PFSK-1 (cell line): ENCODE results near the gene BRME1.

Source experiments
- FOXP2 ChIP-seq: optimal IDR thresholded peaks from 2 replicates; pipeline ENCODE3; 2011; ENCODE audit warnings: borderline replicate concordance, control low read depth, inconsistent platforms; ENCODE audit not compliant: insufficient read depth; ENCODE audit errors: extremely low read length, extremely low read depth
- POLR2AphosphoS5 ChIP-seq: IDR thresholded peaks from 2 replicates; pipeline ENCODE4 v1.6.1; 2012; ENCODE audit warnings: low read depth, mild to moderate bottlenecking, control low read depth, low read length, moderate library complexity
- SIN3A ChIP-seq: IDR thresholded peaks from 2 replicates; pipeline ENCODE4 v1.6.1; 2012; ENCODE audit warnings: mild to moderate bottlenecking, low read length, moderate library complexity, borderline replicate concordance; ENCODE audit not compliant: insufficient read depth
- TAF1 ChIP-seq: IDR thresholded peaks from 2 replicates; pipeline ENCODE4 v1.6.1; 2012; ENCODE audit warnings: low read length, control low read depth, borderline replicate concordance; ENCODE audit not compliant: insufficient read depth
- TF ChIP-seq, protein P1 (sequence below), 2 experiments: IDR thresholded peaks; 2 replicates each; pipeline versions ENCODE4 v1.6.1 to v1.8.0; 2011 to 2012; ENCODE audit warnings: low read depth in 2 of 2, low read length in 2 of 2, control low read depth in 1 of 2, inconsistent platforms in 1 of 2, mild to moderate bottlenecking in 1 of 2, moderate library complexity in 1 of 2; ENCODE audit not compliant: insufficient read depth in 1 of 2

BRME1 gene

DNA sequence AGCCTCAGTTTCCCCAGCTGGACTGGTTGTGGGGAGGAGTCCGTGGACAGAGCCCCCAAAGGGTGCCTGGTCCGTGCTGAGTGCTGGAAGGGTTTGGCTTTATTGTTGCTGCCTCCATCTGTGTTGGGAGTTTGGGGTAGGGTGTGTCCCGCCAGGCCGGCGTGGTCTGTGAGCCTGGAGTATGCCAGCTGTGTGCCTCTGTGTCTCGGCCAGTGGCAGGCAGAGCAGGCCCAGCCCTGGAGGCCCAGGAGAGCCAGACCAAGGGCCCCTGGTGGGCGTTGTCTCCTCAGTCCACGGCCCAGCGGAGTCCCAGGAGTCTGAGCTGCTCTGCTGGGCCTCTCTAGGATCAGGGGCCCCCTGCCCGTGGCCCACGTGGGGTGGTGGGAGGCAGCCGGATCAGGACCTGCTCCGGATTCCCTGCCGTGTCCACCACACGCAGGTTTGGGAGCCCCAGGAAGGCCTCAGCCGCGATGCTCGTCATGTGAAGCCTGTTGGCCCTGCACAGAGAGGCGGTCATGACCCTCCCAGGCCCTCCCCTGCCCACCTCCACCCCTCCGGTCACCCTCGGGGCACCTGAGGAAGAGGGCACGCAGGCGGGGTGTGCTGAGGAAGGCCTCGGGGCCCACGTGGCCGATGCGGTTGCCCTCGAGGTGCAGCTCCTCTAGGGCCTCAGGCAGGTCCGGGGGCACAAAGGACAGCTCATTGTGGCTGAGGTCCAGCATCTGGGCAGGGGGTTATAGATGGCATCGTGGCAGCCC is 25.7 kb upstream of the BRME1 start:
- TF ChIP-seq, protein P1, sequence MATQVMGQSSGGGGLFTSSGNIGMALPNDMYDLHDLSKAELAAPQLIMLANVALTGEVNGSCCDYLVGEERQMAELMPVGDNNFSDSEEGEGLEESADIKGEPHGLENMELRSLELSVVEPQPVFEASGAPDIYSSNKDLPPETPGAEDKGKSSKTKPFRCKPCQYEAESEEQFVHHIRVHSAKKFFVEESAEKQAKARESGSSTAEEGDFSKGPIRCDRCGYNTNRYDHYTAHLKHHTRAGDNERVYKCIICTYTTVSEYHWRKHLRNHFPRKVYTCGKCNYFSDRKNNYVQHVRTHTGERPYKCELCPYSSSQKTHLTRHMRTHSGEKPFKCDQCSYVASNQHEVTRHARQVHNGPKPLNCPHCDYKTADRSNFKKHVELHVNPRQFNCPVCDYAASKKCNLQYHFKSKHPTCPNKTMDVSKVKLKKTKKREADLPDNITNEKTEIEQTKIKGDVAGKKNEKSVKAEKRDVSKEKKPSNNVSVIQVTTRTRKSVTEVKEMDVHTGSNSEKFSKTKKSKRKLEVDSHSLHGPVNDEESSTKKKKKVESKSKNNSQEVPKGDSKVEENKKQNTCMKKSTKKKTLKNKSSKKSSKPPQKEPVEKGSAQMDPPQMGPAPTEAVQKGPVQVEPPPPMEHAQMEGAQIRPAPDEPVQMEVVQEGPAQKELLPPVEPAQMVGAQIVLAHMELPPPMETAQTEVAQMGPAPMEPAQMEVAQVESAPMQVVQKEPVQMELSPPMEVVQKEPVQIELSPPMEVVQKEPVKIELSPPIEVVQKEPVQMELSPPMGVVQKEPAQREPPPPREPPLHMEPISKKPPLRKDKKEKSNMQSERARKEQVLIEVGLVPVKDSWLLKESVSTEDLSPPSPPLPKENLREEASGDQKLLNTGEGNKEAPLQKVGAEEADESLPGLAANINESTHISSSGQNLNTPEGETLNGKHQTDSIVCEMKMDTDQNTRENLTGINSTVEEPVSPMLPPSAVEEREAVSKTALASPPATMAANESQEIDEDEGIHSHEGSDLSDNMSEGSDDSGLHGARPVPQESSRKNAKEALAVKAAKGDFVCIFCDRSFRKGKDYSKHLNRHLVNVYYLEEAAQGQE (IDR thresholded peaks at IDR 0.05; ENCODE audit: insufficient read depth in 1 of 2, low read depth in 2 of 2, low read length in 2 of 2): no peak
- TF ChIP-seq SIN3A (no peak), POLR2AphosphoS5 (no peak), FOXP2 (no peak), TAF1 (no peak)

DNA sequence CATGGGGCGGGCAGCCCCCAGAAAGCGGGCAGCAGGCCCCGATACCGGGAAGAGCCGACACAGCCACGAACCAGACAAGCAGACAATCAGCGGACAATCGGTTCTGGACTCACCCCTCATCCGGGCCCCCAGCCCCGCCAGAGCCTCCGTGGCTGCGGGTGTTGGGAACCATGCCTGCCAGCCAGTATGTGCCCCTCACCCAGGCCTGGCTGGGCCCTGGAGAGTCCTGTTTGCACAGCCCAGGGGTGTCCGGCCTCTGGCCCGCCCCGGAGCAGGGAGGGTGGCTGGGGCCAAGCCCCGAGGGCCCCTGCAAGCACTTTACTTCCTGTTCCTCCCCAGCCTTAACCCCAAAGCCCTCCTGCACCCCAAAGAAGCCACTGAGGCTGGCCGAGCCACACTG is 24.5 kb upstream of the BRME1 start:
- TF ChIP-seq, protein P1 (IDR thresholded peaks at IDR 0.05; ENCODE audit: insufficient read depth in 1 of 2, low read depth in 2 of 2, low read length in 2 of 2): no peak
- TF ChIP-seq TAF1 (no peak), FOXP2 (no peak), POLR2AphosphoS5 (no peak), SIN3A (no peak)

DNA sequence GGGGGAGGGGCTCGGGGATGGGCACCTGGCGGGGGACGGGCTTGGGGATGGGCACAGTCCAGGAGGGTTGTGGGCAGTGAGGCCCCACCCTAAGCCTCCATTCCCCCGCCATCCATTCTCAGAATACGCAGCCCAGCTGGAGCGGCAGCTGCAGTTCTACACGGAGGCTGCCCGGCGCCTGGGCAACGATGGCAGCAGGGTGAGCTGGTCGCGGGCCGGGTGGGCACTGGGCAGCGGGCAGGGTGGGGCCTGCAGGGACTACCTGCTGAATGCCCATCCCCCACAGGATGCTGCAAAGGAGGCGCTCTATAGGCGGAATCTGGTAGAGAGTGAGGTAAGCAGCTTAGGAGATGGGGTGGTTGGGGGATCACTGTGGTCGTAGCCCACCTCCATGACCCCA is 24.0 kb upstream of the BRME1 start:
- TF ChIP-seq FOXP2 (no peak), SIN3A (no peak), TAF1 (no peak), POLR2AphosphoS5 (no peak)
- TF ChIP-seq, protein P1 (IDR thresholded peaks at IDR 0.05; ENCODE audit: insufficient read depth in 1 of 2, low read depth in 2 of 2, low read length in 2 of 2): no peak

DNA sequence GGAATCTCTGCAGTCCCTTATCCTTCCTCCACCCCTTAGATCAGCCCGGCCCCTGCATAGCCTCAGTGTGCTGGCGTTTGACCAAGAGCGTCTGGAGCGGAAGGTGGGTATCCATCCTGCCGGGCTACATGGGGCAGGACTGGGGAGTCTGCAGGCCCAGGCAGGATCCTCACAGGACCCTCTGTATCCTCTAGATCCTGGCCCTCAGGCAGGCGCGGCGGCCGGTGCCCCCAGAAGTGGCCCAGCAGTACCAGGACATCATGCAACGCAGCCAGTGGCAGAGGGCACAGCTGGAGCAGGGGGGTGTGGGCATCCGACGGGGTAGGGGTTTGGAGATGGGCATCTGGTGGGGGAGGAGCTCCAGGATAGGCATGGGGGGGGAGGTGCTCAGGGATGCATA is 23.4 kb upstream of the BRME1 start:
- TF ChIP-seq POLR2AphosphoS5 (no peak), SIN3A (no peak), TAF1 (no peak), FOXP2 (no peak)
- TF ChIP-seq, protein P1 (IDR thresholded peaks at IDR 0.05; ENCODE audit: insufficient read depth in 1 of 2, low read depth in 2 of 2, low read length in 2 of 2): no peak
